Activated CD8-positive, alpha-beta memory T cell treated with anti-CD3 and anti-CD28 coated beads, Interleukin-2, amount 50 U/mL, for 1 hour (primary cell): ENCODE data around the gene DNAJC22.
"Not testable (repeated sequence)": the region's sequence is repeated elsewhere in the genome, so short reads cannot be mapped to it uniquely, and the experiment has no call there.

ENCODE experiments used
- DNase-seq: peaks from one replicate; pipeline ENCODE4 v3.0.0-alpha.2; 2020; ENCODE audit errors: extremely low read depth

Gene DNAJC22

DNA sequence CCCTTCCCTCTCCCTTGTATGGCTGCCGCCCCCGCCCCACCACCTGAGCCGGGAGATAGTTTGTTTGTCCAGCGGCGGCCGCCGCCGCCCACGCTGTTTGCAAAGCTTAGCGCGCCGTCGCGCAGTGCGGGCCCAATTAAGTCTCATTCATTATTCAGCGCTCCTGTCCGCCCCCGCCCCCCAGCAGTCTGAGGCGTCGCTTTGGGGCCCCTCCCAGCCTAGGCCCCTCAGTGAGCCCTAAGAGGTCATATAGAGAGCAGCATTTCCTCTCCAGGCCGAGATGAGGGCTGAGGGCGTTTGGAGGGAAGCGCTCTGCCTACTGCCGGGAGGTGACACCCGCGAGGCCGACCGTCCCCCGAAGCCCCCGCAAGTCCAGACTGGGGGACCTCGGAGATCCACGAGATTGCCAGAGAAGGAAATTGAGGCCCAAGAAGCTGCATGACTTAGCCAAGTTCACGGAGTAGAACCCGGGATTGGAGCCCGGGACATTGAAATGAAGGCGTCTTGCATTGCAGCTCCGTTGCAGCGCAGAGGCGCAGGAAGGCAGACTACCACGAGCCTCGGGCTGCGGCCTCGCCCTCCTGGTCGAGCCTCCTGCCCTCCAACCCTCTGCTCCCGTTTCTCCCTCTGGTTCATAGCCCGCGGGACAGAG is at the start of gene DNAJC22:
Gene DNAJC22, plus strand, starts transcription at position 230 of the 652 bp plus-strand sequence. CDS start 1,985 bp downstream, outside the sequence.
- no peak for DNase-seq

- no peak for DNase-seq
These were observed 49.0 kb upstream of the DNAJC22 start for GRCh38 chr12:49297695-49298060.

DNA sequence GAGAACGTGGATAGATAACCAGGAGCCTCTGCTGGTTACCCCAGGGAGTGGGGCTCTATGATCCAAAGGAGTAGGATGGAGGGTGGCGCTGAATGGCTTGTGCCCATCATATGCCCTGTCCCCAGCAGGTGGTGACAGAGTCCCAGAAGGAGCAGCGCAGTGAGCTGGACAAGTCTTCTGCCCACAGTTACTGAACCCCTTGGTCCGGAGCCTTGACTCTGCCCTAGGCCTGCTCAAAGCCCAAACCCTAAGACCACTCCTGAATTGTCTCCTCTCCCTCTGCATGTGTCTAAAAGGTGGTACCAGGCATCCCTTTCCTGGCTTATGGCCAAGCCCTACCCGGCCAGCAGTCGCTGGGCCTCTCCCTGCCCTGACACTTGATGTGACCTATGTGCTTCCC is 48.5 kb upstream of the DNAJC22 start:
- DNase-seq = no peak

DNA sequence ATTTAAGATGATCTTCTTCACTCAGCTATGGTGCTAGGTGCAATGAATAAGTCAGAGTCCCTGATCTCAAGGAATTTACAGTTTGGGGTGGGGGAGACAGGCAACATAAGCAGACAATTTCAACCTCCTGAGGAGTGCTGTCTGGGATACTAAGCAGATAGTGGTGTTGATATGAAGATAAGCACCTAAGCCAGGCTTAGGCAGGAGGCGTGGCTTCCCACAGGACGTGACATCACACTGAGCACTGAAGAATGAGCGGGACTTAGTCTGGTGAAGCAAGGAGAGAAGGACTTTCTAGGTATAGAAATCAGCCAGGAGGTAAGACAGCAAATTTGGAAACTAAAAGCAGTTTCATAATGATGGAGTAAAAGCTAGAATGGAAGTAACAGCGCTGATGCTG is 44.9 kb upstream of the DNAJC22 start:
- no peak for DNase-seq

- DNase-seq = no peak
These were observed 42.5 kb upstream of the DNAJC22 start for GRCh38 chr12:49304161-49304560.

GRCh38 chr12:49305762-49306510 is 40.8 kb upstream of the DNAJC22 start:
- no peak for DNase-seq

DNA sequence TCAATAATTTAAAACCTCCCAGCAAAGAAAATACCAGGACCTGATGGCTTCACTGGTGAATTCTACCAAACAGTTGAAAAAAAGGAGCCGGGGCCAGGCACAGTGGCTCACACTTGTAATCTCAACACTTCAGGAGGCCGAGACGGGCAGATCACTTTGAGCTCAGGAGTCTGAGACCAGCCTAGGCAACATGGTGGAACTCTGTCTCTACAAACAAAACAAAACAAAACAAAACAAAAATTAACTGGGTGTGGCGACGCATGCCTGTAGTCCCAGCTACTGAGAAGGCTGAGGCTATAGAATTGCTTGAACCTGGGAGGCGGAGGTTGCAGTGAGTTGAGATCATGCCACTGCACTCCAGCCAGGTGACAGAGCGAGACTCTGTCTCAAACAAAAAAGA is 37.3 kb upstream of the DNAJC22 start:
- DNase-seq = no peak

GRCh38 chr12:49310451-49311000 is 36.2 kb upstream of the DNAJC22 start:
- not testable (repeated sequence) for DNase-seq

DNA sequence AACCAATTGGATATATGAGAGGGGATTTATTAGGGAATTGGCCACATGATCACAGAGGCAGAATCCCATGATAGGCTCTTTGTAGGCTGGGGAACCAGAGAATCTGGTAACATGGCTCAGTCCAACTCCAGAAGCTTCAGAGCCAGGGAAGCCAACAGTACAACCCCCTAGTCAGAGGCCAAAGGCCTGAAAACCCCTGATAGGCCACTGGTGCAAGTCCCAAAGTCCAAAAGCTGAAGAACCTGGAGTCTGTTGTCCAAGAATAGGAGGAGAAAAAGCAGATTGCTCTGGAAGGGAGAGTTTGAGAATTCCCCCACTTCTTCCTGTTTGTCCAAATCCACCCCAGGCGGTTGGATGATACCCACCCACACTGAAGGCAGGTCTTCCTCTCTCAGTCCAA is 31.9 kb upstream of the DNAJC22 start:
- DNase-seq = no peak

DNA sequence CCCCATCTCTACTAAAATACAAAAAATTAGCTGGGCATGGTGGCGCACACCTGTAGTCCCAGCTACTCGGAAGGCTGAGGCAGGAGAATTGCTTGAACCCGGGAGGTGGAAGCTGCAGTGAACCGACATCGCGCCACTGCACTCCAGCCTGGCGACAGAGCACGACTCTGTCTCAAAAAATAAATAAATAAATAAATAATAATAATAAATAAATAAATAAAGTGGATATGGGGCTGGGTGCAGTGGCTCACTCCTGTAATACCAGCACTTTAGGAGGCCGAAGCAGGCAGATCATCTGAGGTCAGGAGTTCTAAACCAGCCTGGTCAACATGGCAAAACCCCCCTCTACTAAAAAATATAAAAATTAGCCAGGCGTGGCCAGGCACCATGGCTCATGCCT is 29.6 kb upstream of the DNAJC22 start:
- not testable (repeated sequence) for DNase-seq

DNA sequence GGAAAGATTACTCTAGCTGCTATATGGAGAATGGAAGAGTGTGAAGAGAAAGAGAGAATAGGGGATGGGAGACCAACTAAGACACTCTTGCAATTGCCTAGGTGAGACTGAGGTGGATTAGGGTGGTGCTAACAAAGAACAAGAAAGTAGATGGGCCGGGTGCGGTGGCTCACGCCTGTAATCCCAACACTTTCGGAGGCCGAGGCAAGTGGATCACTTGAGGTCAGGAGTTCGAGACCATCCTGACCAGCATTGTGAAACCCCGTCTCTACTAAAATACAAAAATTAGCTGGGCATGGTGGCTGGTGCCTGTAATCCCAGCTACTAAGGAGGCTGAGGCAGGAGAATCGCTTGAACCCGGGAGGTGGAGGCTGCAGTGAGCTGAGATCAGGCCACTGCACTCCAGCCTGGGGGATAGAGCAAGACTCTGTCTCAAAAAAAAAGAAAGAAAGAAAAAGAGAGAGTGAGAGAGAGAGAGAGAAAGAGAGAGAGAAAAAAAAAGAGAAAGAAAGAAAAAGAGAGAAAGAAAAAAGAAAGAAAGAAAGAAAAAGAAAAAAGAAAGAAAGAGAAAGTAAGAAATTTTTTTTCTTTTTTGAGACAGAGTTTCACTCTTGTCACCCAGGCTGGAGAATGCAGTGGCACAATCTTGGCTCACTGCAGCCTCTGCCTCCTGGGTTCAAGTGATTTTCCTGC is 26.1 kb upstream of the DNAJC22 start:
- not testable (repeated sequence) for DNase-seq

DNA sequence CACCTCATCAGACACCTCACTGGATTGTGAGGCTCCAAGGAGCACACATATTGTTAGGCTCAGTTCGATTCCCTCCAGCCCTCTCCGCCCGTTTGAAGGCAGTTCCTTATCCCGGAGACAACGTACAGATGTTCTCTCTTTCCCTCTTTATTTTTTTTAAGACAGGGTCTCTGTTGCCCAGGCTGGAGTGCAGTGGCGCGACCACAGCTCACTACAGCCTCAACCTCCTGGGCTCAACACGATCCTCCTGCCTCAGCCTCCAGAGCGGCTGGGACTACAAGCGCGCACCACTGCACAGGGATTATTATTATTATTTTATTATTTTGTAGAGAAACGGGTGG is 24.4 kb upstream of the DNAJC22 start:
- no peak for DNase-seq

GRCh38 chr12:49322708-49323523 is 23.8 kb upstream of the DNAJC22 start, which contains the start of gene TROAP:
TSS of gene TROAP (plus strand) at chr12:49323255. CDS start at chr12:49323609, 354 bp downstream.
- peak; percentile 91 for DNase-seq

DNA sequence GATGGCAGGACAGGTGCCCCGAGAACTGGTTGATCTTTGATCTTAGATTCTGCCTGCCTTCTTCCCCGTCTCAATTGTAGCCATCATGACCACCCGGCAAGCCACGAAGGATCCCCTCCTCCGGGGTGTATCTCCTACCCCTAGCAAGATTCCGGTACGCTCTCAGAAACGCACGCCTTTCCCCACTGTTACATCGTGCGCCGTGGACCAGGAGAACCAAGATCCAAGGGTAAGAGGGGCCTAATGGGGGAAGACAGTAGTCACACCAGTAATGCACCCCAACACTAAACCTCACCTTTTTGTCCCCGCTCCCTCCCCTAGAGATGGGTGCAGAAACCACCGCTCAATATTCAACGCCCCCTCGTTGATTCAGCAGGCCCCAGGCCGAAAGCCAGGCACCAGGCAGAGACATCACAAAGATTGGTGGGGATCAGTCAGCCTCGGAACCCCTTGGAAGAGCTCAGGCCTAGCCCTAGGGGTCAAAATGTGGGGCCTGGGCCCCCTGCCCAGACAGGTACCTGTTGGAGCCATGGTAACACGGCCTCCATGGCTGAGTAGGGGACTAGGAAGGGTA is 23.1 kb upstream of the DNAJC22 start:
- DNase-seq = no peak

DNA sequence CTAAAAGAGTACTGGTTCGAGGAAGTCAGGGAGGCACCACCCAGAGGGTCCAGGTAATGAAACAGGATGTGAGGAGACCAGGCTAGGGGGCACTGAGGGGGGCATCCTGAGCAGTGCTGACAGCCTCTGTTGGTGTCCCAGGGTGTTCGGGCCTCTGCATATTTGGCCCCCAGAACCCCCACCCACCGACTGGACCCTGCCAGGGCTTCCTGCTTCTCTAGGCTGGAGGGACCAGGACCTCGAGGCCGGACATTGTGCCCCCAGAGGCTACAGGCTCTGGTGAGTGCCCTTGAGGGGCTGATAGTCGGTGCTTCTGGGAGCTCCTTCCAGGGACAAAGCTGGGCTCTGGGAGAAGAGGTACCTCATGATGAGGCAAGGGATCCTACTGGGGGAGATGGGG is 21.1 kb upstream of the DNAJC22 start:
- no peak for DNase-seq

GRCh38 chr12:49327368-49327767 is 19.3 kb upstream of the DNAJC22 start:
- DNase-seq = no peak

DNA sequence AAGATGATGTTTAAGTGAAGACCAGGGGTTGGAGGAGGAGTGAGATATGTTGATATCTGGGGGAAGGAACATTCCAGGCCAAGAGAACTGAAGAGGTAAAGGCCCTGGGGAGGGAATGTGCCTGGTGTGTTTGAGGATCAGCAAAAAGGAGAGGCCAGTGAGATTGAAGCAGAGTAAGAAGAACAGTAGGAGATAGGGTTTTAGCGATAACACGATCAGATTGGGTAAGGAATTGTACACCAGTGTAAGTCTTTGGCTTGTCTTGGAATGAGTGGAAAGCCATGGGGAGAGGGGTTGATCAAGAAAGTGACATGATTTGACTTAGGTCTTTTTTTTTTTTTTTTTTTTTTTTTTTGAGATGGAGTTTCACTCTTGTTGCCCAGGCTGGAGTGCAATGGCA is 18.8 kb upstream of the DNAJC22 start:
- no peak for DNase-seq

GRCh38 chr12:49328816-49329215 is 17.9 kb upstream of the DNAJC22 start:
- no peak for DNase-seq

DNA sequence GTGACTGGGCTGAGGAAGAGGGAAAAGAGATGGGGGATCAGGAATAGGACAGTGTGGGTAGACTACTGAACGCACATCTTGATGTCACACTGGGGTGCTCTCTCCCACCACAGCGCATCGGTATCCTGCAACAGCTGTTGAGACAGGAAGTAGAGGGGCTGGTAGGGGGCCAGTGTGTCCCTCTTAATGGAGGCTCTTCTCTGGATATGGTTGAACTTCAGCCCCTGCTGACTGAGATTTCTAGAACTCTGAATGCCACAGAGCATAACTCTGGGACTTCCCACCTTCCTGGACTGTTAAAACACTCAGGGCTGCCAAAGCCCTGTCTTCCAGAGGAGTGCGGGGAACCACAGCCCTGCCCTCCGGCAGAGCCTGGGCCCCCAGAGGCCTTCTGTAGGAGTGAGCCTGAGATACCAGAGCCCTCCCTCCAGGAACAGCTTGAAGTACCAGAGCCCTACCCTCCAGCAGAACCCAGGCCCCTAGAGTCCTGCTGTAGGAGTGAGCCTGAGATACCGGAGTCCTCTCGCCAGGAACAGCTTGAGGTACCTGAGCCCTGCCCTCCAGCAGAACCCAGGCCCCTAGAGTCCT is 16.6 kb upstream of the DNAJC22 start:
- no peak for DNase-seq

DNA sequence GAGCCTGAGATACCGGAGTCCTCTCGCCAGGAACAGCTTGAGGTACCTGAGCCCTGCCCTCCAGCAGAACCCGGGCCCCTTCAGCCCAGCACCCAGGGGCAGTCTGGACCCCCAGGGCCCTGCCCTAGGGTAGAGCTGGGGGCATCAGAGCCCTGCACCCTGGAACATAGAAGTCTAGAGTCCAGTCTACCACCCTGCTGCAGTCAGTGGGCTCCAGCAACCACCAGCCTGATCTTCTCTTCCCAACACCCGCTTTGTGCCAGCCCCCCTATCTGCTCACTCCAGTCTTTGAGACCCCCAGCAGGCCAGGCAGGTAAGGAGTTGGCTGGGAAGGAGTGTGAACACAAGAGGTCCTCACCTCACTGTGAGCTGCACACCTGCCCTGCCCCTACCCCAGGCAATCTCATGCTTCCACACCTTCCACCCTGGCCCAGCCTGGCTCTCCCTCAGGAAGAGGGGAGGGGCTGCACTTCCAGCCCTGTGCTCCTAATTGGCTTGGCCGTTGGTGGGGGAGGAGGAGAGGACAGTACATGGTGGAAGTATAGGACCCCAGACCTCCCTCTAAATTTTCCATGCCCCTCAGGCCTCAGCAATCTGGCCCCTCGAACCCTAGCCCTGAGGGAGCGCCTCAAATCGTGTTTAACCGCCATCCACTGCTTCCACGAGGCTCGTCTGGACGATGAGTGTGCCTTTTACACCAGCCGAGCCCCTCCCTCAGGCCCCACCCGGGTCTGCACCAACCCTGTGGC is 15.9 kb upstream of the DNAJC22 start:
- DNase-seq = no peak
